Panc1 (cell line): ENCODE results near the gene GALNT9. TPM values are rescaled to one million over a fixed set of nuclear protein-coding genes. Genes with fewer than 3 reads are reported as not detected.

Source experiments
- ATAC-seq: fragments of 200-7000 bp; cut with Tn5 transposase; 2 replicates; pipeline ENCODE4 v1.9.1; 2020; ENCODE audit warnings: mild to moderate bottlenecking, moderate library complexity
- BruUV-seq: library from RNA; stranded (reverse); fragments of 400-500 nt; replicated peaks from 2 replicates; lab custom pipeline; 2021; lab: Mats Ljungman, UMichigan
- CTCF ChIA-PET: fragments of 300-600 bp; sonication (Branson Sonifier 250); formaldehyde crosslinking; loops from one replicate; lab custom pipeline; 2022; ENCODE audit warnings: antibody characterized with exemption; lab: Charles Lee
- POLR2A ChIA-PET: fragments of 300-600 bp; sonication (Branson Sonifier 250); formaldehyde crosslinking; loops from one replicate; lab custom pipeline; 2022; ENCODE audit warnings: antibody characterized with exemption; lab: Charles Lee
- DNase-seq: peaks from one replicate; pipeline ENCODE4 v3.0.0-alpha.2; 2010; ENCODE audit warnings: low read depth, low spot score
- H3K27ac ChIP-seq: 2 replicates; pipeline ENCODE4 v1.5.1; 2011; ENCODE audit warnings: mild to moderate bottlenecking, low read length, inconsistent platforms
- H3K27me3 ChIP-seq: fragments of 200-500 bp; sonication (Bioruptor generic); 2 replicates; pipeline ENCODE4 v1.6.0; 2014; ENCODE audit warnings: low read length, inconsistent platforms; ENCODE audit not compliant: control insufficient read depth, insufficient read depth
- H3K36me3 ChIP-seq: fragments of 200-500 bp; sonication (Bioruptor generic); 2 replicates; pipeline ENCODE4 v1.5.1; 2014; ENCODE audit warnings: inconsistent platforms, mild to moderate bottlenecking, low read length, moderate library complexity; ENCODE audit not compliant: control insufficient read depth, insufficient read depth
- H3K4me1 ChIP-seq: 2 replicates; pipeline ENCODE4 v1.5.1; 2011; ENCODE audit warnings: inconsistent platforms, mild to moderate bottlenecking, low read length, moderate library complexity; ENCODE audit not compliant: control insufficient read depth, insufficient read depth
- H3K4me3 ChIP-seq, 2 experiments: 2 replicates each; pipeline ENCODE4 v1.5.1; 2011 to 2012; ENCODE audit warnings: low read depth in 2 of 2, low read length in 2 of 2, mild to moderate bottlenecking in 2 of 2, inconsistent platforms in 1 of 2, moderate library complexity in 1 of 2
- H3K9me3 ChIP-seq: fragments of 200-500 bp; sonication (Bioruptor generic); 2 replicates; pipeline ENCODE4 v1.5.1; 2014; ENCODE audit warnings: low read depth, mild to moderate bottlenecking, inconsistent platforms, low read length, moderate library complexity; ENCODE audit not compliant: control insufficient read depth, insufficient read depth
- CTCF ChIP-seq: fragments of 450-650 bp; IDR thresholded peaks from 2 replicates; pipeline ENCODE4 v1.5.1; 2017; ENCODE audit warnings: mild to moderate bottlenecking
- POLR2AphosphoS5 ChIP-seq: IDR thresholded peaks from 2 replicates; pipeline ENCODE4 v1.6.1; 2012; ENCODE audit warnings: mild to moderate bottlenecking, low read depth, low read length, moderate library complexity
- REST ChIP-seq, 2 experiments: IDR thresholded peaks; 2 replicates each; pipeline ENCODE4 v1.6.1; 2011 to 2012; ENCODE audit warnings: low read depth in 2 of 2, control low read depth in 1 of 2, low read length in 1 of 2, mild to moderate bottlenecking in 1 of 2, moderate library complexity in 1 of 2; ENCODE audit not compliant: insufficient read depth in 1 of 2
- SIN3A ChIP-seq: IDR thresholded peaks from 2 replicates; pipeline ENCODE4 v1.6.1; 2012; ENCODE audit warnings: low read depth, mild to moderate bottlenecking, low read length, moderate library complexity, borderline replicate concordance; ENCODE audit not compliant: insufficient read depth
- TCF7L2 ChIP-seq: IDR thresholded peaks from 2 replicates; pipeline ENCODE4 v1.6.1; 2011; ENCODE audit warnings: mild to moderate bottlenecking, low read depth, low read length, inconsistent platforms
- in situ Hi-C: cut with HindIII; loops from 2 replicates; pipeline ENCODE4 v1.10.0; 2016; ENCODE audit warnings: low sequenced_read_pairs, low pct_unique_long_range_greater_than_20kb
- intact Hi-C: fragments of 100-400 bp; cut with micrococcal nuclease; formaldehyde crosslinking; loops from one replicate; pipeline ENCODE4 v1.10.0; 2022; ENCODE audit not compliant: unreplicated experiment
- total RNA-seq: library from RNA; stranded (reverse); gene quantifications from one replicate; pipeline ENCODE4 v1.2.1, GENCODE V29; 2021; ENCODE audit not compliant: unreplicated experiment

GALNT9 gene
- total RNA-seq, 1 experiment from 2014 or later, result 0.33 TPM

- no peak for DNase-seq
- no peaks in the 10 kb centered on the region for H3K36me3 ChIP-seq
- BruUV-seq, result no TSS peak
- ChIA-PET POLR2A (no interaction called here), CTCF (no interaction called here)
- H3K9me3 ChIP-seq, result no peaks in the 10 kb centered on the region
- intact Hi-C loops, result no loop called here
- no peak overlapping the region for H3K4me3 ChIP-seq
- H3K27ac ChIP-seq, result no peak overlapping the region
- in situ Hi-C loops, result no loop called here
- ATAC-seq, result no peak
- no peaks in the 10 kb centered on the region for H3K27me3 ChIP-seq
- peaks cover 8% of the 10 kb centered on the region for H3K4me1 ChIP-seq
- no peak for TF ChIP-seq POLR2AphosphoS5
These were observed 156.0 kb downstream of the GALNT9 start for GRCh38 chr12:132173135-132174014.

- H3K4me3 ChIP-seq, result no peak overlapping the region
These were observed 156.8 kb downstream of the GALNT9 start for GRCh38 chr12:132172619-132173018.

More at GRCh38 chr12:132172619-132173018, 156.8 kb downstream of the GALNT9 start:
- Histone ChIP-seq H3K4me1 (peaks cover 7% of the 10 kb centered on the region), H3K36me3 (no peaks in the 10 kb centered on the region), H3K27me3 (no peaks in the 10 kb centered on the region), H3K27ac (no peak overlapping the region), H3K9me3 (no peaks in the 10 kb centered on the region)
- no peak for TF ChIP-seq TCF7L2
- no peak for TF ChIP-seq REST (IDR thresholded peaks at IDR 0.05; ENCODE audit: insufficient read depth in 1 of 2, low read depth in 2 of 2, low read length in 1 of 2)
- no peak for TF ChIP-seq SIN3A
- no peak for TF ChIP-seq POLR2AphosphoS5
- no peak for TF ChIP-seq CTCF
- in situ Hi-C loops (no loop called here), intact Hi-C loops (no loop called here)
- DNase-seq (no peak), ATAC-seq (no peak)
- no TSS peak for BruUV-seq
- ChIA-PET CTCF (no interaction called here), POLR2A (no interaction called here)
